HAP-1 (cell line): ENCODE measurements around the gene TAF1B.
"Not testable (repeated sequence)": the region's sequence is repeated elsewhere in the genome, so short reads cannot be mapped to it uniquely, and the experiment has no call there.

Source experiments
- DNase-seq, 2 experiments: peaks; one replicate each; pipeline ENCODE4 v3.0.0-alpha.2; 2016 to 2020; ENCODE audit warnings: low spot score in 2 of 2
- H3K27me3 ChIP-seq: fragments of 250-450 bp; sonication (Bioruptor Pico); 2 replicates; pipeline ENCODE4 v1.5.1; 2020; ENCODE audit warnings: low read depth, mild to moderate bottlenecking, moderate library complexity
- H3K36me3 ChIP-seq: fragments of 250-450 bp; sonication (Bioruptor Pico); replicated peaks from 2 replicates; pipeline ENCODE4 v1.5.1; 2020; ENCODE audit warnings: mild to moderate bottlenecking
- H3K4me1 ChIP-seq: fragments of 250-450 bp; sonication (Bioruptor Pico); 2 replicates; pipeline ENCODE4 v1.5.1; 2020; ENCODE audit warnings: mild to moderate bottlenecking
- H3K4me3 ChIP-seq: fragments of 250-450 bp; sonication (Bioruptor Pico); 2 replicates; pipeline ENCODE4 v1.5.1; 2020; ENCODE audit warnings: mild to moderate bottlenecking, moderate library complexity
- H3K9me3 ChIP-seq: fragments of 250-450 bp; sonication (Bioruptor Pico); 2 replicates; pipeline ENCODE4 v1.5.1; 2020; ENCODE audit warnings: mild to moderate bottlenecking, moderate library complexity
- in situ Hi-C: fragments of 300-500 bp; cut with MboI; formaldehyde crosslinking; loops from 3 replicates; pipeline ENCODE4 v1.14.3; 2020; ENCODE audit warnings: low sequenced_read_pairs, inconsistent platforms, mixed read lengths

The TAF1B gene

GRCh38 chr2:9919512-9919911, 76.2 kb downstream of the TAF1B start:
- H3K9me3 ChIP-seq, result no peaks in the 10 kb centered on the region
- H3K36me3 ChIP-seq, result 0 out of 2 replicates have a peak, but pooled peaks cover 3% of the 10 kb centered on the region
- H3K4me1 ChIP-seq, result peaks cover 9% of the 10 kb centered on the region
- in situ Hi-C loops, result no loop called here
- H3K27me3 ChIP-seq, result no peaks in the 10 kb centered on the region
- no peak overlapping the region for H3K4me3 ChIP-seq
- DNase-seq, result no peak

DNA sequence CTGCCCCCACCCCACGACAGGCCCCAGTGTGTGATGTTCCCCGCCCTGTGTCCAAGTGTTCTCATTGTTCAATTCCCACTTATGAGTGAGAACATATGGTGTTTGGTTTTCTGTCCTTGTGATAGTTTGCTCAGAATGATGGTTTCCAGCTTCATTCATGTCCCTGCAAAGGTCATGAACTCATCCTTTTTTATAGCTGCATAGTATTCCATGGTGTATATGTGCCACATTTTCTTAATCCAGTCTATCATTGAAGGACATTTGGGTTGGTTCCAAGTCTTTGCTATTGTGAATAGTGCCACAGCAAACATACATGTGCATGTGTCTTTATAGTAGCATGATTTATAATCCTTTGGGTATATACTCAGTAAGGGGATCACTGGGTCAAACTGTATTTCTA, 83.7 kb downstream of the TAF1B start:
- H3K4me1 ChIP-seq, H3K4me3 ChIP-seq, H3K36me3 ChIP-seq, in situ Hi-C loops, DNase-seq, H3K9me3 ChIP-seq, H3K27me3 ChIP-seq: not testable (repeated sequence)

DNA sequence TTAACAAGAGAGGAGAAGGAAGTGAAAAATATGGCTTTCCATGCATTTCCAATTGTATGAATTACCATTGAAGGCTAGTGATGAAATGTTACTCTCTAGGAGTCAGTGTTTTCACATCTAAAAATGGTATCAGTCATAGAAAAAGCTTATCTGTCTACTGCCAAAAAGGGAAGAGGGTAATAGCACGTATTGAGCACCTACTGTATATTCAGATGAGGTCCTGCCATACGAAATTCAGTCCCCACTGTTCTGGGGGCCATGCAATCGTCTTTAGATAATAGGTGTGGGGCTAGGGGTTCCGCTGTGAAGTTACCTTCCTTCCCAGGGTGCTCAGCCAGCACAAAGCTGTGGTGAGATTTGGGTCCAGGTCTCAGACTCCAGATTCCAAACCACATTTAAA, 94.0 kb downstream of the TAF1B start:
- in situ Hi-C loops, result no loop called here
- Histone ChIP-seq H3K4me3 (no peak overlapping the region), H3K36me3 (peaks cover 12% of the 10 kb centered on the region), H3K9me3 (no peaks in the 10 kb centered on the region), H3K4me1 (peaks cover 26% of the 10 kb centered on the region), H3K27me3 (no peaks in the 10 kb centered on the region)
- no peak for DNase-seq

- DNase-seq, result no peak
- in situ Hi-C loops, result no loop called here
- H3K27me3 ChIP-seq, result no peaks in the 10 kb centered on the region
- H3K4me1 ChIP-seq, result peaks cover 26% of the 10 kb centered on the region
- peaks cover 9% of the 10 kb centered on the region for H3K36me3 ChIP-seq
- no peaks in the 10 kb centered on the region for H3K9me3 ChIP-seq
- H3K4me3 ChIP-seq, result no peak overlapping the region
Observed at GRCh38 chr2:9937968-9938367, 94.7 kb downstream of the TAF1B start.

DNA sequence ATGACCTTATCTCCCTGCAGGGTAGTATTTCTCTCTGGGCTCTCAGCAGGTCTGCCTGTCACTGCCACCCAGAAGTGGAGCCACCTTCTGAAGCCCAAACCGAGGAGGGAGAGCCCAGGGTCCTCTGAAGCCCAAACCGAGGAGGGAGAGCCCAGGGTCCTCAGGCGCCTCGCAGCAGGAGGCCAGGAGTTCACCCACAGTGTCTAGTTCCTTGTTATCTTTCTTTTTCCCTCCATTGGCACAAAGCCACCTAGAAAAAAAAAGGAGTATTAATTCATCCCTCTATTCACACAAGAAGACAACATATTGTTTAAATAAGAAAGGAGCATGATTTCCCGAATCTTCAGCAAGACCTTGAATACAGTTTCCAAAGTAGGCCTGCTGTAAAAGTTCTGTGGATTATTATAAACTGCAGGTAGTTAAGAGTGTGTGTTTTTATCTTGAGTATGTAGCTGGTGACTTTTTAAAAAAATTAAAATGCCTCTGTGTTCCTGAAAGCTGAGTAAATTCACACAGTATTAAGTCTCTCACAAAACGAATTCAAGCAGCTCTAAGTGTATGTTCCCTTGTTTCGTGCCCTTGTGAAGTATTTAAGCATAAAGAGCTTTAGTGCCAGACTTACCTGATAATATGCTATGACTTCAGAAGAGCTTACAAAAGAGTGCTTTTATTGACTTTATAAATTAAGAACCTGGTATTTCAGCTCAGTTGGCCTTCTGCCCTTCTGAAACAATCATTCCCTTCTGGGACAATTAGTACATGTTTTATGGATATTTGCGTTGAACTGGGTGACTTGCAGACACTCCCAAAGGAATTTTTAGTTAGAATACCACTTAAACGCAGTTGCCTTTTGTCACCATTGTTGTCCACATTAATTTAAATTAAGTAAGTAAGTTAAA, 96.6 kb downstream of the TAF1B start:
- Histone ChIP-seq H3K36me3 (no peaks in the 10 kb centered on the region), H3K4me1 (peaks cover 26% of the 10 kb centered on the region), H3K9me3 (no peaks in the 10 kb centered on the region), H3K4me3 (no peak overlapping the region), H3K27me3 (no peaks in the 10 kb centered on the region)
- in situ Hi-C loops, result no loop called here
- peak; percentile 59 to 83 for DNase-seq

DNA sequence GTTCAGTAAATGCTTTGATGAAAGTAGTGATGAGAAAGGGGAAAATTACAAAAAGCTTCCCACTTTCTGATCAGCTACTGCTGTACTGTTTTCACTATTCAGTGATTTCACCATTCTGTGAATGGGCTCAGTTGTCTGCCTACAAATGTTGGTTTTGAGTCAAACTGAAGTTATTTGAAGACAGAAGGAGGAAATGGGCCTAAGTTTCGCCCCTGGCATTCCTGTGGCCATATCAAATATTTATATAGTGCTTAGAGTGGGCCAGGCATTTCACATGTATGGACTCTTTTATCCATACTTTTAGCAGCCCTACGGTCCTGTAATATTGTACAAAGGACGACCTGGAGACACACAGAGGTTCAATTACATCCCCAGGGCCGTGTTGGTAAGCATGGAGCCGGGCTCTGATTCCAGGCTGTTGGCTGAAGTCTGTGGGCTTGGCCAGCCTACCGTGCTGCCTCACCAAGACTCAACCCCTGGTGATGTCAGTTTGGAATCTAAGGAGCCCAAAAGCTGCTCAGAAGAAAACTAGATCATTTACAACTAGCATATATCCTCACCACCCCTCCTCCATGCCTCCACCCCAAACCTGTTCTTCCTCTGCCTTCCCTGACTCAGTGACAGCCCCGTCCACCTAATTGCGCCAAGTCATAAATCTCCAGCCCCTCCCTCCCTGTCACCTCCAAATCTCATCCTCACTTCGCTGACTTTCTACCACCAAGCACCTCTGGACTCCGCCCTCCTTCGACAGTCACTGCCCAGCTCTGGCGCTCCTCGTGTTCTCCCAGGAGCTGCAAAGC, 98.1 kb downstream of the TAF1B start:
- Histone ChIP-seq H3K36me3 (no peaks in the 10 kb centered on the region), H3K4me1 (peaks cover 26% of the 10 kb centered on the region), H3K9me3 (no peaks in the 10 kb centered on the region), H3K4me3 (no peak overlapping the region), H3K27me3 (no peaks in the 10 kb centered on the region)
- DNase-seq, result no peak
- in situ Hi-C loops, result no loop called here

GRCh38 chr2:9941996-9942390, 98.7 kb downstream of the TAF1B start:
- DNase-seq, result no peak
- peaks cover 26% of the 10 kb centered on the region for H3K4me1 ChIP-seq
- in situ Hi-C loops, result no loop called here

GRCh38 chr2:9944330-9944758, 101.1 kb downstream of the TAF1B start:
- Histone ChIP-seq H3K4me1 (peaks cover 23% of the 10 kb centered on the region), H3K27me3 (no peaks in the 10 kb centered on the region), H3K9me3 (no peaks in the 10 kb centered on the region), H3K36me3 (no peaks in the 10 kb centered on the region), H3K4me3 (no peak overlapping the region)
- in situ Hi-C loops, result no loop called here
- DNase-seq, result no peak

More at GRCh38 chr2:9941996-9942390, 98.7 kb downstream of the TAF1B start:
- no peak overlapping the region for H3K4me3 ChIP-seq
- no peaks in the 10 kb centered on the region for H3K27me3 ChIP-seq
- no peaks in the 10 kb centered on the region for H3K9me3 ChIP-seq
- no peaks in the 10 kb centered on the region for H3K36me3 ChIP-seq

DNA sequence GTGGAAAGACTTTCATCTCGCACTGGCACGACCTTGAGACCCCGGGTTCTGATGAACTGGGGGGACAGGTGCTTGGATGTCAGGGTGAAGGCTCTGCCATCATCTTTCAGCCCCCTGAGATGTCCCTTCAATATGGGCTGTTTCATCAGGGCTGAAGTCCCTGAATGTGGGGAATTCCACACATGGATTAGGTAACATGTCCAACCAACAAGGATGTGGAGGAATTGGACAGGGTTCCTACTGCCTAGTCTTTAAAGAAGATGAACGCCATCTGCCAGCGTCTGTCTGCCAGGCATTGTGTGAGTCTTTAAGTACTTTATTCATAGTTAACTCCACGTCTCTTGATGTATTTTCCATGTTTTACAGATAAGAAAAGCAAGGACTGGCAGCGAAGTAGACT, 102.3 kb downstream of the TAF1B start:
- in situ Hi-C loops, result no loop called here
- DNase-seq, result no peak
- Histone ChIP-seq H3K4me1 (peaks cover 13% of the 10 kb centered on the region), H3K36me3 (no peaks in the 10 kb centered on the region), H3K4me3 (no peak overlapping the region), H3K9me3 (no peaks in the 10 kb centered on the region), H3K27me3 (no peaks in the 10 kb centered on the region)

DNA sequence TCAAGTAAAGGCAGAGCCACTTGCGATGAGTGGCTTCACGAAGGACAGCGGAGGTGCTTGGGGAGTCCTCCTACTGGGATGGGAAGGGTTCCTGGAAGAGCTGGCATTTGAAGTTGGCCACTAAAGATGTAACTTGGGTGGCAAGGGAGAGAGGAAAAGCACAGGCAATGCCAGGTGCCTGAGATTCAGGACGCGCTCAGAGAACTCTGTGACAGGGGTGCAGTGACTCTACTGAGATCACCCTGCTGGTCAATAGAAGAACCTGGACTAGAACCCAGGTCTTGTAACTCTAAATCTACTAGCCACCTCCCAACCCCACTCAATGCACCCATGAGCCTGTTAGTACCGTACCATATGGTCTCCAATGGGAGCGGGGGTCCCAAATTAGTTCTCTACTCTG, 102.8 kb downstream of the TAF1B start:
- Histone ChIP-seq H3K9me3 (no peaks in the 10 kb centered on the region), H3K36me3 (no peaks in the 10 kb centered on the region), H3K27me3 (no peaks in the 10 kb centered on the region), H3K4me3 (no peak overlapping the region), H3K4me1 (peaks cover 8% of the 10 kb centered on the region)
- in situ Hi-C loops, result no loop called here
- DNase-seq, result no peak

DNA sequence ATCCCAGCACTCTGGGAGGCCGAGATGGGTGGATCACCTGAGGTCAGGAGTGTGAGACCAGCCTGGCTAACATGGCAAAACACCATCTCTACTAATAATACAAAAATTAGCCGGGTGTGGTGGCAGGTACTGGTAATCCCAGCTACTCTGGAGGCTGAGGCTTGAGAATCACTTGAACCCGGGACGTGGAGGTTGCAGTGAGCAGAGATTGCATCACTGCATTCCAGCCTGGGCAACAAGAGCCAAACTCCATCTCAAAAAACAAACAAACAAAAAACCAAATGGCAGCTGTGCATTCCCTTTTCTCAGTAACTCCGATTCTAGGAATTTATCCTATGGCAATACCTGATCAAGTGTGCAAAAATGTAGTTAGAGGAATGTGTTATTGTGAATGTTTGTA, 103.5 kb downstream of the TAF1B start:
- no peaks in the 10 kb centered on the region for H3K27me3 ChIP-seq
- no peak for DNase-seq

DNA sequence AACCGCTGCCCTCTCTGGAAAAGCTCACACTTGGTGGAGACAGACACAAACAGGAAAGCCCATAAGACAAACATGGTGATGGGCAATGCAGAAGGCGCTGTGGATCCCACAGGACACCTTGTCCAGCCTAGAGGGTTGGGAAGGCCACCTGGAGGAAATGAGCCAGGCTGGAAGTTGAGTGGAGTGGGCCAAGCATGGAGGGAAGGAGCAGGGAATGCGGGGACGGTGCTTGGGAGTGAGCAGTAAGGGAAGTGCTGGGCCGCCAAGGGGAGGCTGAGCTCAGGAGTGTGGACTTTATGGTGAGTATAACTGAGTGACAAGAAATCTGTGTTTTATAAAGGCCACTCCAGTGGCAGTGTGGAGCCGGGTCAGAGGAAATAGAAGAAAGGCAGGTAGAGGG, 105.4 kb downstream of the TAF1B start:
- no peaks in the 10 kb centered on the region for H3K36me3 ChIP-seq
- peaks cover 14% of the 10 kb centered on the region for H3K4me1 ChIP-seq
- no peaks in the 10 kb centered on the region for H3K9me3 ChIP-seq
- no peak overlapping the region for H3K4me3 ChIP-seq
- DNase-seq, result no peak
- in situ Hi-C loops, result no loop called here
- no peaks in the 10 kb centered on the region for H3K27me3 ChIP-seq

More for the DNA sequence above, 103.5 kb downstream of the TAF1B start:
- H3K4me1 ChIP-seq, result peaks cover 3% of the 10 kb centered on the region
- no peaks in the 10 kb centered on the region for H3K9me3 ChIP-seq
- no peak overlapping the region for H3K4me3 ChIP-seq
- in situ Hi-C loops, result no loop called here
- no peaks in the 10 kb centered on the region for H3K36me3 ChIP-seq

- H3K4me1 ChIP-seq, result peaks cover 21% of the 10 kb centered on the region
- H3K9me3 ChIP-seq, result no peaks in the 10 kb centered on the region
- H3K36me3 ChIP-seq, result no peaks in the 10 kb centered on the region
- H3K27me3 ChIP-seq, result no peaks in the 10 kb centered on the region
- DNase-seq, result no peak
- in situ Hi-C loops, result no loop called here
- H3K4me3 ChIP-seq, result no peak overlapping the region
Observed at GRCh38 chr2:9949239-9949991, 106.1 kb downstream of the TAF1B start.
